ENCODE data around the gene FCHO2. TPM values are rescaled to one million over a fixed set of nuclear protein-coding genes. Genes with fewer than 3 reads are reported as not detected.

Gene FCHO2
- total RNA-seq, 1 experiment from 2014 or later: 16.9 TPM

DNA sequence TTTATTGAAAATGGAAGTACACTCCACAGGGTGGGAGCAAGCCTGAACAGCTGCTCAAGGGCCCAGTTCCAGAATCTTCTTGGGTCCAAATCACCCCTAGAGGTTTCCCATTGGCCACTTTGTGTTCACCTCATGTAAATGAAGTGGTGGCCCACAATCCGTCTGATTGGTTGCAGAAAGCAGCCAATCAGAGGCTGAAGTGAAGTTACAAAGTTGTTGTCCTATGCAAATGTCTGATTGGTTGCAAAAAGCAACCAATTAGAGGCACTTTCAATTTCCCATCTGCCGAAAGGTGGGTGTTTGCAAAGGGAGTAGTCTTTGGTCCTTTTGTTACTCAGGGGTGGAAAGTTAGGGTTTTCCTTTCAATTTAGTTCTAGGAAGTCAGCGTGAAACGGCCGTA, 173.3 kb downstream of the FCHO2 start:
- Mint-ChIP-seq H3K27ac (ENCODE audit: low read depth, unreplicated experiment) (no peak overlapping the region), H3K36me3 (ENCODE audit: insufficient read depth, unreplicated experiment) (no peaks in the 10 kb centered on the region), H3K4me1 (ENCODE audit: insufficient read depth, unreplicated experiment) (no peaks in the 10 kb centered on the region), H3K9me3 (ENCODE audit: unreplicated experiment) (no peaks in the 10 kb centered on the region), H3K4me3 (ENCODE audit: unreplicated experiment) (no peak overlapping the region), H3K27me3 (ENCODE audit: insufficient read depth, unreplicated experiment) (no peaks in the 10 kb centered on the region)
- ChIA-PET POLR2A (no interaction called here), CTCF (no interaction called here)
- no peak for DNase-seq (ENCODE audit: unreplicated experiment)
- intact Hi-C loops (cut with micrococcal nuclease): no loop called here
- no TSS peak for BruUV-seq (replicated peaks)
- TF ChIP-seq, protein P1, sequence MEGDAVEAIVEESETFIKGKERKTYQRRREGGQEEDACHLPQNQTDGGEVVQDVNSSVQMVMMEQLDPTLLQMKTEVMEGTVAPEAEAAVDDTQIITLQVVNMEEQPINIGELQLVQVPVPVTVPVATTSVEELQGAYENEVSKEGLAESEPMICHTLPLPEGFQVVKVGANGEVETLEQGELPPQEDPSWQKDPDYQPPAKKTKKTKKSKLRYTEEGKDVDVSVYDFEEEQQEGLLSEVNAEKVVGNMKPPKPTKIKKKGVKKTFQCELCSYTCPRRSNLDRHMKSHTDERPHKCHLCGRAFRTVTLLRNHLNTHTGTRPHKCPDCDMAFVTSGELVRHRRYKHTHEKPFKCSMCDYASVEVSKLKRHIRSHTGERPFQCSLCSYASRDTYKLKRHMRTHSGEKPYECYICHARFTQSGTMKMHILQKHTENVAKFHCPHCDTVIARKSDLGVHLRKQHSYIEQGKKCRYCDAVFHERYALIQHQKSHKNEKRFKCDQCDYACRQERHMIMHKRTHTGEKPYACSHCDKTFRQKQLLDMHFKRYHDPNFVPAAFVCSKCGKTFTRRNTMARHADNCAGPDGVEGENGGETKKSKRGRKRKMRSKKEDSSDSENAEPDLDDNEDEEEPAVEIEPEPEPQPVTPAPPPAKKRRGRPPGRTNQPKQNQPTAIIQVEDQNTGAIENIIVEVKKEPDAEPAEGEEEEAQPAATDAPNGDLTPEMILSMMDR (IDR thresholded peaks at IDR 0.05; ENCODE audit: unreplicated experiment): no peak

DNA sequence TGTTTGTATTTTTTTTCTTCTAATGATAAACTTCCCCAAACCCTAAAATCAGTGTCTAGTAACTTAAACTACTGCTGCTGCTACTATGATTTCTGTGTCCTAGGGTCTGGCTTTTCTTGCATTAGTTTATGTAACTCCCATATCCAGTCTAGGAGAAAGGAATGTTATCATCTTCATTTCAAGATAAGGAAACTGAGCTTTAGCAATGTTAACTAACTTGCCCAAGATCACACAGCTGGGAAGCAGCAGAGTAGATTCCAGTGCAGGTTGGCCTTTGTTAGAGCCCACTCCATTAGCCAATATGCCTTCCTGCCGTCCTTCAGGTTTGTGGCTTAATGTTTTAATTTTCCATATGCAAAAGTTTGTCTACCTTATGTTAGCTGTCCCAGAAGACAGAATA, 175.0 kb downstream of the FCHO2 start:
- POLR2A ChIA-PET: interaction anchor here (0.8 kb wide), 1 partner anchor 8 kb away, joined by 3 read pairs; no protein-coding TSS in a partner anchor
- H3K4me3 Mint-ChIP-seq (ENCODE audit: unreplicated experiment): no peak overlapping the region
- H3K36me3 Mint-ChIP-seq (ENCODE audit: insufficient read depth, unreplicated experiment): no peaks in the 10 kb centered on the region
- DNase-seq (ENCODE audit: unreplicated experiment): no peak
- no peaks in the 10 kb centered on the region for H3K9me3 Mint-ChIP-seq (ENCODE audit: unreplicated experiment)
- CTCF ChIA-PET: interaction anchor here (0.7 kb wide), 1 partner anchor 48 kb away, joined by 3 read pairs; no protein-coding TSS in a partner anchor
- TF ChIP-seq, protein P1 (IDR thresholded peaks at IDR 0.05; ENCODE audit: unreplicated experiment): no peak
- no peaks in the 10 kb centered on the region for H3K27me3 Mint-ChIP-seq (ENCODE audit: insufficient read depth, unreplicated experiment)
- BruUV-seq (replicated peaks): no TSS peak
- intact Hi-C loops (cut with micrococcal nuclease): loop anchor here (10.0 kb wide), 1 partner anchor 84 kb away; no protein-coding TSS in a partner anchor
- H3K4me1 Mint-ChIP-seq (ENCODE audit: insufficient read depth, unreplicated experiment): peaks cover 5% of the 10 kb centered on the region
- no peak overlapping the region for H3K27ac Mint-ChIP-seq (ENCODE audit: low read depth, unreplicated experiment)

DNA sequence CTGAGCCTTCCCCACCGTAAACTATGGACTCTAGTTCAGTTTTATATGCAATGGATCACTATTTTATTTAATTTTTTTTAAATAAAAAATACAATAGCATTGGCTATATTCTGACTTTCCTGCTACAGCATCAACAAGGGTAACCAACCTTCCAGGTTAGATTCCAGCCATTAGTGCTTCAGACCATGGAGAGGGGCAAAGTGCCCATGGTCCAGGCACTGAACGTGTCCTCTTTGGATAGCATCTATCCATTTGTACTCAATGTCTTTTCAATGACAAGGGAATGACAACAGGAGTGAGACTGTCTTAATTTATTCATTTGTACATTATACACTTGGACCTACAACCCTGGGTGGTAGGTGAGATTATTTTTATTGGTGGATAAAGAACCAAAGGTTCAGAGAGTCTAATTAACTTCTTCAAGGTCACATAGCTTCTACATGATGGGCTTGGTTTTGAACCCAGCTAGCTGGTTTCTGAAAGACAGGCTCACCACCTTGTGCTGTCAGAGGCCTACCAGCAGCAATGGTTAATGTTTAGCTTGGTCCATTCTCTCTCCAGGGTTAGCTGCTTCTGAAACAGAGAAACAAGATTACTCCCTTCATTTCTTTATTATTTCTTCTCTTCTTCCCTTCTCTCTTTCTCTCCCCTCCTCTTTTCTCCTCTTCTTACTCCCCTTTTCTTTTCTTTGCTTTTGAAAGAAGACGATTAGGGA, 176.0 kb downstream of the FCHO2 start:
- Mint-ChIP-seq H3K4me3 (ENCODE audit: unreplicated experiment) (no peak overlapping the region), H3K9me3 (ENCODE audit: unreplicated experiment) (no peaks in the 10 kb centered on the region), H3K27ac (ENCODE audit: low read depth, unreplicated experiment) (no peak overlapping the region), H3K27me3 (ENCODE audit: insufficient read depth, unreplicated experiment) (no peaks in the 10 kb centered on the region), H3K4me1 (ENCODE audit: insufficient read depth, unreplicated experiment) (peaks cover 6% of the 10 kb centered on the region), H3K36me3 (ENCODE audit: insufficient read depth, unreplicated experiment) (no peaks in the 10 kb centered on the region)
- POLR2A ChIA-PET: no interaction called here
- CTCF ChIA-PET: interaction anchor here (0.7 to 0.8 kb wide), 2 partner anchors 49 to 319 kb away, joined by 3 to 4 read pairs; no protein-coding TSS in a partner anchor
- no peak for DNase-seq (ENCODE audit: unreplicated experiment)
- no TSS peak for BruUV-seq (replicated peaks)
- TF ChIP-seq, protein P1 (IDR thresholded peaks at IDR 0.05; ENCODE audit: unreplicated experiment): no peak
- intact Hi-C loops (cut with micrococcal nuclease): loop anchor here (10.0 kb wide), 1 partner anchor 83 kb away; no protein-coding TSS in a partner anchor

DNA sequence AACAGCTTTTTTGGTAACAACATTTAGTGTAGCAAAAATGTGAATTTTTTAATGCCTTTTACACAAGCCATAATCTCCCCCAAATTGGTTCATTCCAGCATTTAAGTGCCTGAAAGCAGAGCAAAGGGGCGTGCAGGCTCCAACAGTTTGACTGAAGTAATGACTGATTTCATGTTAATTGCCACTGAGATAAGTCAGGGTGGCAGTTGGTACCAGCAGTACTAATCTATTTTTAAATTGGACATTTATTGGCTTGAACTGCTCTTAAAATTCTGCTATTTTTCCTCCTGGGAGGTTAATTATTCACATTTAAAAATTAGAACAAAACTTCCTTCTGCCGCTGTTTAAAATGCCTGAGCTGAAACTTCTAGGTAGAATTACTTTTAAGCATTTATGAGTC, 176.9 kb downstream of the FCHO2 start:
- no TSS peak for BruUV-seq (replicated peaks)
- Mint-ChIP-seq H3K27ac (ENCODE audit: low read depth, unreplicated experiment) (no peak overlapping the region), H3K4me3 (ENCODE audit: unreplicated experiment) (no peak overlapping the region), H3K27me3 (ENCODE audit: insufficient read depth, unreplicated experiment) (no peaks in the 10 kb centered on the region), H3K9me3 (ENCODE audit: unreplicated experiment) (no peaks in the 10 kb centered on the region), H3K4me1 (ENCODE audit: insufficient read depth, unreplicated experiment) (peaks cover 6% of the 10 kb centered on the region), H3K36me3 (ENCODE audit: insufficient read depth, unreplicated experiment) (no peaks in the 10 kb centered on the region)
- no peak for DNase-seq (ENCODE audit: unreplicated experiment)
- CTCF ChIA-PET: interaction anchor here (0.7 to 1.1 kb wide), 4 partner anchors 36 to 319 kb away, joined by 3 to 6 read pairs (median 4); no protein-coding TSS in a partner anchor
- TF ChIP-seq, protein P1 (IDR thresholded peaks at IDR 0.05; ENCODE audit: unreplicated experiment): no peak
- POLR2A ChIA-PET: no interaction called here
- intact Hi-C loops (cut with micrococcal nuclease): loop anchor here (10.0 kb wide), 1 partner anchor 82 kb away; no protein-coding TSS in a partner anchor

All from MCF 10A (cell line).